MV-4-11 (cell line): Measurements from ENCODE around the gene MSGN1.
"Not testable (repeated sequence)": the region's sequence is repeated elsewhere in the genome, so short reads cannot be mapped to it uniquely, and the experiment has no call there.

Source experiments
- DNase-seq: peaks from one replicate; lab custom pipeline; 2025; lab: John Stamatoyannopoulos, UW

The MSGN1 gene

GRCh38 chr2:17805717-17806363, 10.4 kb upstream of the MSGN1 start:
- no peak for DNase-seq

DNA sequence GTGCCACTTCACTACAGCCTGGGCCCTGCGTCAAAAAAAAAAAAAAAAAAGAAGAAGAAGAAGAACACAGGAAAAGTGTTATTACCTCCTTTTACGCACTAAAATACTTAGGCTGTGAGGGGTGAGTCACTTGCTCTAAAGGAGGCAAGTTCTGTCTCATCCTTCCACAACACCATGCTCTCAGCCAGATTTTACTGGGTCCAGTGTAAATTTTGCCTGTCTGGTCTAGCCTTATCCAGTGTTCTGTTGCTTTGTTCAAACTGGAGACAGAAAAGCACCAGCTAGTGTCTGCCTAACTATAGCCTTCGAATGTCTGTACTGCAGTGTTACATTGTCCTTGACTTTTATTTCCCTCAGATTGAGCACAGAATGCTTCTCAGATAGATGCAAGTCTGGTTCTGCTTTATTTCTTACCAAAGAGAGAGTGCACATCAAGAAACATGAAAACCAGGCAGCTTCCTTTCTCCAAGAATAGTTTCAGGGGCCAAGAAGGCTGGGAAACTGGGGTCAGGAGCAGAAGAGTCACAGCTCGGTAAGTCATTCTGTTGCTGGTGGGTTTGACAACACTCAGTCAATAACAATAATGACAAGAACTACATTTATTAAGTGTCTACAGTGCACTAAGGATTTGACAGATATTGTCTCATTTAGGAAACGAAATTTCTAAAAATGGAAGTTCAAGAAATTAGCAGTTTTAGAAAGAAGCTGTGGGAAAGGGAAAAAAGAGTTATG, 3.1 kb upstream of the MSGN1 start:
- DNase-seq, result peak; percentile 79

GRCh38 chr2:17813742-17814473, 2.4 kb upstream of the MSGN1 start:
- peak; percentile 86 for DNase-seq

GRCh38 chr2:17814601-17815000, 1.7 kb upstream of the MSGN1 start:
- no peak for DNase-seq

- DNase-seq, result peak; percentile 23
Measured at GRCh38 chr2:17815468-17816184, 634 bp upstream of the MSGN1 start.

DNA sequence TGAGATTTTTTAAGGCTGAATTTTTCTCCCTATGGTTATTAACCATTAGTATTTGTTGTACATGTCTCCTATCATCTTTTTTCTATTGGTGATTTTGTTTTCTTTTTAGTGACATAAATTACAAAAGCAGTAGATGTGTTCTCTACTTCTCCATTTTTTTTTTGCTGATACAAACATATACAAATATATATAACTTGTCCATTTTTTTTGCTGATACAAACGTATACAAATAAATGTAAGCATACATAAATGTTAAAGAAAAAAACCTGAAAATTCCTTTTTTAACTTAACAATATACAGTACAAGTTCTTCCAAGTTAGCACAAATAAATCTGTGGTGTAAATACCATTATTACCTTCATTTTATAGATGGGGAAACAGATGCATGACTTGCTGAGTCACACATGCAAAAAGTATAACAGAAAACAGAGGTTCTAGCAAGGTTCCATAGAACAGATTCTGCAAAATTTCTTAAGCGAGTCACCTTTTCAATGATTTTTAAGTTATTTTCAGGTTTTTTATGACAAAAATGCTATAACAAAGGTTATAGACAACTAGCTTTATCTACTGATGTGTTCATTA, 2.1 kb downstream of the MSGN1 start:
- DNase-seq, result no peak

GRCh38 chr2:17821080-17821479, 4.8 kb downstream of the MSGN1 start:
- no peak for DNase-seq

DNA sequence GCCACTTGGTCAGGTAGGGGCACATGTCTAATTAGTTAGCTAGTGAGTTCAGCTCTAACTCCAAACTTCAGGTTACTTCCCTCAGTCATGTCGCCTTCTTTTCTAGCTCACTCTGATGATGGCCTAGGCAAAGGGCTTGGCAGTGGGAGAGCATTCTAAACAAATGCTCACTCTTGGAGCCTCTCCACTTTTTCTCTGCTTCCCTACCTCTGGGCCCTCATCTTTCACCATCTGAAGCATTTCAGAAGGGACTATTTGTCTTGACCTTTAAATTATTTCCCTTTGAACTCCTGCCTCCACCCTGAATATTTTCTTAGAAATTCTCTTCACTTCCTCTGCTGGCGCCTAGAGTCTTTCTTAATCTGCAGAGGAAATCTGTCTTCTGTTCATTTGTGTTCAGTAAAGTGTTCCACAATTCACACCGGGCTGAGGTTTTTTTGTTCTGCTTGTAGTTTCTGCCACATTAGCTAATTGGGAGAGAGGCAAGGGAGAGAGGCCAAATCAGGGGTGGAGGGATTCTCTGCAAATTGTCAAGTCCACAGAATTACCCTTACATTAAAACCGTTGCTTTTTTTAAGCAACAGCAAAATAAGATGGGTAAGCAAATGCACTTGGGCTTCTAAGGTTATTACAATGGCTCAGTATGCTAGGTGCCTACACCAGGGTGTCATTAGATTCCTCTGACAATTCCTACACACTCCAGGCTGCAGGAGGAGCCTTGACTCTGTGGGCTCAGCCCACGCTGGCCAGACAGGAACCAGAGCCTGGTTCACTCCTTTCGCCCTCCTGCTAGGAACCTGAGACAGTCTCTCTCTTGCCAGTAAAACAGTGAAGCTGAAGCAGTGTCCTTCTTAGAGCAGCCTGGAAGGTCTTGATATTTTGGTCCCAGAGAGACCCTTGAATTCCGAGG, 5.5 kb downstream of the MSGN1 start:
- peak; percentile 59 for DNase-seq

- DNase-seq, result no peak
Measured at GRCh38 chr2:17822445-17823117, 6.3 kb downstream of the MSGN1 start.

DNA sequence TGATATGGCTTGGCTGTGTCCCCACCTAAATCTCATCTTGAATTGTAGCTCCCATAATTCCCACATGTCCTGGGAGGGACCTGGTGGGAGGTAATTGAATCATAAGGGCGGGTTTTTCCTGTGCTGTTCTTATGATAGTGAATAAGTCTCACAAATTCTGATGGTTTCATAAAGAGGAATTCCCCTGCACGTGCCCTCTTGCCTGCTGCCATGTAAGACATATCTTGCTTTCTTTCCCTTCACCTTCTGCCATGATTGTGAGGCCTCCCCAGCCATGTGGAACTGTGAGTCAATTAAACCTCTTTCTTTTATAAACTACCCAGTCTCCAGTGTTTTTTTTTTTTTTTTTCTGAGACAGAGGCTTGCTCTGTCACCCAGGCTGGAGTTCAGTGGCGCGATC, 7.4 kb downstream of the MSGN1 start:
- not testable (repeated sequence) for DNase-seq

DNA sequence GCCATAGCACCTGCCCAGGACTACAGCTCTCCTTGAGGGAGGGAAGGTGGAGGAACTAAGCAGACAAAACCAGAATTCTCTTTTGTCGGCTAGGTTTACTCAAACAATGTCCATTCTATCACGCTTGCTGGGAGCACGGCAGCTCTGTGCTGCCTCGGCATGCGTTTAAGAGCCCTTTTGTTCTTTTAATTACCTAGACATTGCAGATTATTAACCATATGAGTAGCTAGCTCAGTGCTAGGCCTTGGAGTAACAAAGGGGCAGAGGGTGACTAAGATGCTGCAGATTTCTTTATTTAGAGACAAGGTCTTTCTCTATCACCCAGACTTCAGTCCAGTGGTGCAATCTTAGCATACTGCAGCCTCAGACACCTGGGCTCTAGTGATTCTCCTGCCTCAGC, 11.1 kb downstream of the MSGN1 start:
- no peak for DNase-seq

GRCh38 chr2:17827785-17828184, 11.5 kb downstream of the MSGN1 start:
- DNase-seq, result no peak

- DNase-seq, result peak; percentile 47
Measured at GRCh38 chr2:17830053-17831034, 14.1 kb downstream of the MSGN1 start.

DNA sequence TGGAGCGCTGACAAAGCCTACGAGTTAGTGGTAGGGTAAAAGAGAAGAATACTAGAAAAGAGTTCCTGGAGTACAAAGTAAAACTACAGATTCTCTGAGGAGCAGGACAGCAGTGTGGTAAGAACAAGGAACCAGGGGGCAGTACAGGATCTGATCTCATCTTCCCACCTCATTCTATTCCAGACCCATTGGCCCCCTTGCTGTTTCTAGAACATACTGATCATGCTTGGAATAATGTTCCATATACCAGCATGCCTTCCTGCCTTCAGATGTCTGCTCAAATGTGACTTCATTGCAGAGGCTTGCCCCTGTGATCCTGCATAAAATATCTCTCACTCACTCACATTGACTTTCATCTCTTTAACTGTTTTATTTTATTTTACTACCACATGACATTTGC, 19.3 kb downstream of the MSGN1 start:
- no peak for DNase-seq

GRCh38 chr2:17839959-17840358, 23.7 kb downstream of the MSGN1 start:
- no peak for DNase-seq

DNA sequence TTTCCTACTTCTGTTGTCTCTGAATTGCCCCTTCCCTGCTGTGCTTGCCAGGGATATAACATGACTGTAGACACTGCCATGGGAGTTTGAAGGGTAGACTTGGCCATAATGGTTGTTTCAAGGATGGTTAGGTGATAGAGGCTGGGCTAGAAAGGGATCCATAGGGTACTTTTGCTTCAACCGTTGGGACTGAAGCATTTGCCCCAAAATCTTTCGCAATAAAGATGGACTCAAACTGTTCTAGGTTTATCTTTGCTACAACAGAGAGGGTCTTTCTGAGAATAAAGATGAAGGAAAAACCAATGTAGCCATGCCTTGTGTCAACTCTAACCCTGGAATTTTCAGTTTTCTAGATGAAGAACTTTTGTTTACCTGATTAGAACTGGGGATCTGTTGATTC, 27.2 kb downstream of the MSGN1 start:
- DNase-seq, result no peak

- no peak for DNase-seq
Measured at GRCh38 chr2:17845806-17846205, 29.5 kb downstream of the MSGN1 start.

GRCh38 chr2:17846676-17847075, 30.4 kb downstream of the MSGN1 start:
- no peak for DNase-seq

DNA sequence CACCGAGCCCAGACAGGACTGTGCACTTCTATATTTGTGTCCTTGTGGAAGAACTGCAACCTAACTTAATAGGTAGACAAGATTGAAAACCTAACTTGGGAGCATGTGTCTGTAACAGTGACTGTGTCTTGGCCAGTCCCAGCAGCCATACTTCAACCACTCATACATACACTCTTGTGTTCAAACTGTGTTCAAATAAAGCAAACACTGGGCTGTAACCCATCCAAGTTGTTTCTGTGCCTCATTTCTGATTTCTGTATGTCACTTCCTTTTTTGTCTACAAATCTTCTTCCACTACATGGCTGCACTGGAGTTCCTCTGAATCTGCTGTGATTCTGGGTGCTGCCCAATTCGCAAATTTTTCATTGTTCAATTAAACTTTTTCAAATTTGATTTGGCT, 31.0 kb downstream of the MSGN1 start:
- DNase-seq, result peak; percentile 23
